Endodermal cell (in vitro differentiated cells): ENCODE data around the gene SERBP1. TPM values are rescaled to one million over a fixed set of nuclear protein-coding genes. Genes with fewer than 3 reads are reported as not detected.

Source experiments
- DNase-seq: peaks from one replicate; pipeline ENCODE4 v3.0.0-alpha.2; 2017
- H3K27ac ChIP-seq: 2 replicates; pipeline ENCODE4 v1.5.1; 2013; ENCODE audit warnings: mild to moderate bottlenecking, low read depth, low read length, moderate library complexity
- H3K27me3 ChIP-seq: 2 replicates; pipeline ENCODE4 v1.6.1; 2013; ENCODE audit warnings: mild to moderate bottlenecking, low read length, moderate library complexity; ENCODE audit not compliant: insufficient read depth, control insufficient read depth, poor library complexity, severe bottlenecking
- H3K36me3 ChIP-seq: 2 replicates; pipeline ENCODE4 v1.7.0; 2013; ENCODE audit warnings: mild to moderate bottlenecking, low read length, moderate library complexity; ENCODE audit not compliant: control insufficient read depth, insufficient read depth
- H3K4me1 ChIP-seq: one replicate; pipeline ENCODE4 v1.7.0; 2013; ENCODE audit warnings: low read length; ENCODE audit not compliant: control insufficient read depth, insufficient read depth
- H3K4me3 ChIP-seq: 2 replicates; pipeline ENCODE4 v1.5.1; 2013; ENCODE audit warnings: mild to moderate bottlenecking, low read length, moderate library complexity
- H3K9ac ChIP-seq: 2 replicates; pipeline ENCODE4 v1.6.1; 2013; ENCODE audit warnings: mild to moderate bottlenecking, low read length, moderate library complexity; ENCODE audit not compliant: poor library complexity, severe bottlenecking; ENCODE audit errors: extremely low read depth
- H3K9me3 ChIP-seq: 2 replicates; pipeline ENCODE4 v1.6.1; 2013; ENCODE audit warnings: mild to moderate bottlenecking, low read length, moderate library complexity; ENCODE audit not compliant: control insufficient read depth
- H3K27ac Mint-ChIP-seq: 2 replicates; pipeline ENCODE4 v1.8.0; 2020; ENCODE audit warnings: mixed read lengths
- H3K27me3 Mint-ChIP-seq: 2 replicates; pipeline ENCODE4 v1.8.0; 2021; ENCODE audit warnings: mild to moderate bottlenecking, mixed read lengths; ENCODE audit not compliant: insufficient read depth
- H3K36me3 Mint-ChIP-seq: 2 replicates; pipeline ENCODE4 v1.8.0; 2020; ENCODE audit warnings: low read depth, mixed read lengths
- H3K4me1 Mint-ChIP-seq: 2 replicates; pipeline ENCODE4 v1.8.0; 2020; ENCODE audit warnings: mixed read lengths
- H3K4me3 Mint-ChIP-seq: 2 replicates; pipeline ENCODE4 v1.8.0; 2020; ENCODE audit warnings: mild to moderate bottlenecking, moderate library complexity, mixed read lengths
- H3K9me3 Mint-ChIP-seq: 2 replicates; pipeline ENCODE4 v1.8.0; 2020; ENCODE audit warnings: mild to moderate bottlenecking, mixed read lengths
- WGBS, 2 experiments: methylation state at CpG; one replicate each; pipeline versions ENCODE4 v1.1.5 to v1.1.7; 2013; ENCODE audit warnings: missing lambda C conversion rate in 2 of 2, mixed read lengths in 1 of 2; ENCODE audit not compliant: insufficient coverage in 1 of 2, insufficient read length in 1 of 2; 5-methylcytosine and 5-hydroxymethylcytosine counted together
- total RNA-seq, 2 donors: library from RNA; stranded (reverse); fragmentation: NEBNext Ultra II Directional in 1 of 2; extraction: Animal tissue kit (Norgen Biotek cat#: 25700) in 1 of 2; gene quantifications; 2 replicates in 1 of 2; 3 replicates in 1 of 2; pipeline ENCODE4 v1.2.1, GENCODE V29; 2021
- TF ChIP-seq, protein P1 (sequence below): fragments of 200-600 bp; sonication (generic); conservative IDR thresholded peaks from 2 replicates; pipeline ENCODE4 v1.5.0; 2021; ENCODE audit warnings: antibody characterized with exemption, mild to moderate bottlenecking

Gene SERBP1
- total RNA-seq, 2 donors from 2014 or later: 312 to 331 TPM

DNA sequence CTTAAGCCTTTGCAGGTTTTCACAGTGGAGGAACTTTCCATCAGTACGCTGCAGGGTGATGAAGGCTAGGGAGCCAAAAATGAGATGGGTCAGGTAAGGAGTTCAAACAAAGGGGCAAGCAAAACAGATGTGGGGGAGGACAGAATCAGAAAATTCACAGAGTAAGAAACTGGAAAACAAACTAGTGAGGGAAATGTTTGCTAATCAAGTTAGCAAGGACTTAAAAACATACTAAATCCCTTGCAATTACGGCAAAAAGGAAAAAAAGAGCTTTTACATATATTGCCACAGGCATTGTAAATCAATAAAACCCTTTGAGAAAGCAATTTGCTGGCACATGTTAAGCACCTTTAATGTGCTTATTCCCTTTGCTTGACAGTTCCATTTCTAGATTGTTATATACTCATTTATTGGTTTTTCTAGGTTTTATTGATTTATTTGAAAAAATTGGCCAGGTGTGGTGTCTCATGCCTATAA lies 45.8 kb upstream of the SERBP1 start:
- H3K4me1 Mint-ChIP-seq: peaks cover 6% of the 10 kb centered on the region
- no peak overlapping the region for H3K27ac Mint-ChIP-seq
- H3K27me3 Mint-ChIP-seq: peaks cover 7% of the 10 kb centered on the region
- H3K36me3 Mint-ChIP-seq: no peaks in the 10 kb centered on the region
- H3K4me3 Mint-ChIP-seq: no peak overlapping the region
- WGBS, 2 experiments: 89 to 94% methylated on average over 2 of the region's 2 CpGs
- H3K36me3 ChIP-seq: no peaks in the 10 kb centered on the region
- no peaks in the 10 kb centered on the region for H3K9me3 Mint-ChIP-seq
- no peak overlapping the region for H3K4me3 ChIP-seq
- no peak overlapping the region for H3K27ac ChIP-seq
- DNase-seq: no peak
- no peaks in the 10 kb centered on the region for H3K9me3 ChIP-seq
- H3K9ac ChIP-seq: no peak overlapping the region
- TF ChIP-seq, protein P1, sequence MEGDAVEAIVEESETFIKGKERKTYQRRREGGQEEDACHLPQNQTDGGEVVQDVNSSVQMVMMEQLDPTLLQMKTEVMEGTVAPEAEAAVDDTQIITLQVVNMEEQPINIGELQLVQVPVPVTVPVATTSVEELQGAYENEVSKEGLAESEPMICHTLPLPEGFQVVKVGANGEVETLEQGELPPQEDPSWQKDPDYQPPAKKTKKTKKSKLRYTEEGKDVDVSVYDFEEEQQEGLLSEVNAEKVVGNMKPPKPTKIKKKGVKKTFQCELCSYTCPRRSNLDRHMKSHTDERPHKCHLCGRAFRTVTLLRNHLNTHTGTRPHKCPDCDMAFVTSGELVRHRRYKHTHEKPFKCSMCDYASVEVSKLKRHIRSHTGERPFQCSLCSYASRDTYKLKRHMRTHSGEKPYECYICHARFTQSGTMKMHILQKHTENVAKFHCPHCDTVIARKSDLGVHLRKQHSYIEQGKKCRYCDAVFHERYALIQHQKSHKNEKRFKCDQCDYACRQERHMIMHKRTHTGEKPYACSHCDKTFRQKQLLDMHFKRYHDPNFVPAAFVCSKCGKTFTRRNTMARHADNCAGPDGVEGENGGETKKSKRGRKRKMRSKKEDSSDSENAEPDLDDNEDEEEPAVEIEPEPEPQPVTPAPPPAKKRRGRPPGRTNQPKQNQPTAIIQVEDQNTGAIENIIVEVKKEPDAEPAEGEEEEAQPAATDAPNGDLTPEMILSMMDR: no peak
- H3K4me1 ChIP-seq: no peaks in the 10 kb centered on the region
- peaks cover 5% of the 10 kb centered on the region for H3K27me3 ChIP-seq

GRCh38 chr1:67472056-67472455 lies 41.9 kb upstream of the SERBP1 start:
- no peaks in the 10 kb centered on the region for H3K36me3 ChIP-seq
- H3K27me3 ChIP-seq: peaks cover 5% of the 10 kb centered on the region
- 94 to 100% methylated on average over 2 of the region's 2 CpGs for WGBS, 2 experiments
- H3K27ac ChIP-seq: no peak overlapping the region
- H3K4me3 ChIP-seq: no peak overlapping the region
- H3K9ac ChIP-seq: no peak overlapping the region
- Mint-ChIP-seq H3K4me1 (no peaks in the 10 kb centered on the region), H3K27me3 (peaks cover 21% of the 10 kb centered on the region), H3K36me3 (no peaks in the 10 kb centered on the region), H3K27ac (no peak overlapping the region), H3K9me3 (no peaks in the 10 kb centered on the region), H3K4me3 (no peak overlapping the region)
- H3K9me3 ChIP-seq: no peaks in the 10 kb centered on the region
- no peak for DNase-seq
- TF ChIP-seq, protein P1: no peak
- H3K4me1 ChIP-seq: no peaks in the 10 kb centered on the region

DNA sequence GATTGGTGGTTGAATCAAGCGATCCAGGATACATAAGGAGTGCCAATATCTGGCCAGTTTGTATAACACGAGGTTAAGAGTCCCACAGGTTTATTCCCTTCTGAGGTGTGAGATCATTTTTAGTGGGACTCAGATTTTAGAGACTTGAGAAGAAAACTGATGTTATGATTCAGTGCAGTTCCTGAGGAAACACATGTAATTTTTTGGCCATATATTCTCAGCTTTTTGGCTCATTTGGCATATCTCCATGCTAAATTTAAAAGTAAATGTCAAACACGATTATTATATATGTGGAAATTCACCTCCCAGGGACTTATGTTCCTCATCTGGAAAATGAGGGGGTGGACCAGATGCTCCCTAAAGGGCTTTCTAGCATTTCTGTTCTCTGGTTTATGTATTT lies 39.2 kb upstream of the SERBP1 start:
- Mint-ChIP-seq H3K36me3 (no peaks in the 10 kb centered on the region), H3K4me1 (peaks cover 2% of the 10 kb centered on the region), H3K27me3 (peaks cover 41% of the 10 kb centered on the region), H3K9me3 (no peaks in the 10 kb centered on the region), H3K4me3 (no peak overlapping the region), H3K27ac (no peak overlapping the region)
- no peaks in the 10 kb centered on the region for H3K9me3 ChIP-seq
- H3K4me1 ChIP-seq: no peaks in the 10 kb centered on the region
- no peaks in the 10 kb centered on the region for H3K36me3 ChIP-seq
- TF ChIP-seq, protein P1: no peak
- no peak for DNase-seq
- no peak overlapping the region for H3K9ac ChIP-seq
- H3K27me3 ChIP-seq: peaks cover 19% of the 10 kb centered on the region
- WGBS, 2 experiments: 95 to 97% methylated on average over 3 of the region's 3 CpGs
- no peak overlapping the region for H3K4me3 ChIP-seq
- H3K27ac ChIP-seq: no peak overlapping the region
